Ishikawa (cell line): ENCODE results near the gene RRP36.

Experiments used
- CEBPB ChIP-seq: IDR thresholded peaks from 2 replicates; pipeline ENCODE4 v1.6.1; 2012
- CREB1 ChIP-seq: IDR thresholded peaks from 2 replicates; pipeline ENCODE4 v1.6.1; 2012; ENCODE audit warnings: low read depth
- EGR1 ChIP-seq: IDR thresholded peaks from 2 replicates; pipeline ENCODE4 v1.6.1; 2012
- EP300 ChIP-seq: IDR thresholded peaks from 2 replicates; pipeline ENCODE4 v1.6.1; 2012; ENCODE audit warnings: borderline replicate concordance
- FOXM1 ChIP-seq: IDR thresholded peaks from 2 replicates; pipeline ENCODE4 v1.6.1; 2012; ENCODE audit warnings: low read depth, borderline replicate concordance
- NFIC ChIP-seq: IDR thresholded peaks from 2 replicates; pipeline ENCODE4 v1.6.1; 2012
- RAD21 ChIP-seq: IDR thresholded peaks from 2 replicates; pipeline ENCODE4 v1.6.1; 2012; ENCODE audit warnings: low read depth
- TAF1 ChIP-seq: IDR thresholded peaks from 2 replicates; pipeline ENCODE4 v1.6.1; 2012; ENCODE audit warnings: low read depth, mild to moderate bottlenecking
- TCF12 ChIP-seq: IDR thresholded peaks from 2 replicates; pipeline ENCODE4 v1.6.1; 2012; ENCODE audit warnings: low read depth
- TEAD4 ChIP-seq: IDR thresholded peaks from 2 replicates; pipeline ENCODE4 v1.6.1; 2012
- YY1 ChIP-seq: IDR thresholded peaks from 2 replicates; pipeline ENCODE4 v1.6.1; 2012; ENCODE audit warnings: low read depth
- ZBTB7A ChIP-seq: IDR thresholded peaks from 2 replicates; pipeline ENCODE4 v1.6.1; 2012; ENCODE audit warnings: low read depth
- TF ChIP-seq, protein P1 (sequence below): IDR thresholded peaks from 2 replicates; pipeline ENCODE4 v1.6.1; 2012
- TF ChIP-seq, protein P2 (sequence below): IDR thresholded peaks from 2 replicates; pipeline ENCODE4 v1.6.1; 2012; ENCODE audit warnings: low read depth, mild to moderate bottlenecking
- TF ChIP-seq, protein P3 (sequence below): IDR thresholded peaks from 2 replicates; pipeline ENCODE4 v1.6.1; 2012

The RRP36 gene

DNA sequence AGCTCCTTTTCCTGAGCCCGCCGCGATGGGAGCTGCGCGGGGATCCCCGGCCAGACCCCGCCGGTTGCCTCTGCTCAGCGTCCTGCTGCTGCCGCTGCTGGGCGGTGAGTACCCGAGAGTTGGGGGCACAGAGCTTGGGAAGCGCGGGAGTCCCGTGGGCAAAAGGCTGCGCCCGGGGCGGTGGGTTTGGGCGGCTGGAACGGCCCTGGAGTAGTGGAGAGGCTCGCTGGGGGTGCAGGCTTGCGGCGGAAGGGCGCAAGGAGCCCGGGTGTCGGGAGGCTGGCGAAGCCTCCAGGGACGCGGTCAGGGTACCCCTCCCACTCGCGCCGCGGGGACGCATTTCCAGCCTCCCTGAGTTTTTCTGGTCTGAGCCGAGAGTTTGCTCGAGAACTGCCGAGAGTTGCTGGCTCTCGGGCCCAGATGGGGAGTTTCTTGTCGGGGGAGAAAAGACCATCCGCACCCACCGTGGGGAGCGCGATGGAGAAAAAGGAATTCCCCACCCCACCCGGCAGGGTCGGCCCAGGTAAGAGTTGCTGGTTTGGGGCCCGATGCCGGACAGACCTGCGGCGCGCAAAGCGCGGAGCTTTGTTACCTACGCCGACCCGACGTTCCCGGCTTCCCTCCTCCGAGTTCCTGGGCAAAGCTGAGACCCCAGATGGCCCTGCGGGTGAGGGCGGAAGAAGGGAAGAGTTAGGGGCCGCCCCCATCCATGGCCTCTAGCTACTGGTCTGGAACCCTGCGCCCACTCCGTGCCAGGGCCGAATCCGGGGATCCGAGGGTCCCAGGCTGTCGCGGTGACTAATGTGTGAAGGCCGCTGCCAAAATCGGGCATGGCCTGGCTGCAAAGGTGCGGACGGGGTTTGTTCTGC, 55.3 kb downstream of the RRP36 start:
- TF ChIP-seq, protein P1, sequence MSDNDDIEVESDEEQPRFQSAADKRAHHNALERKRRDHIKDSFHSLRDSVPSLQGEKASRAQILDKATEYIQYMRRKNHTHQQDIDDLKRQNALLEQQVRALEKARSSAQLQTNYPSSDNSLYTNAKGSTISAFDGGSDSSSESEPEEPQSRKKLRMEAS, result peak; percentile 53
- TF ChIP-seq NFIC (no peak), EP300 (no peak), FOXM1 (no peak), ZBTB7A (peak; percentile 68), CREB1 (no peak), EGR1 (no peak), RAD21 (peak; percentile 2; the same call in 1 of the 2 replicates), YY1 (no peak), TEAD4 (no peak), TAF1 (peak; percentile 48), TCF12 (no peak), CEBPB (no peak)
- TF ChIP-seq, protein P2, sequence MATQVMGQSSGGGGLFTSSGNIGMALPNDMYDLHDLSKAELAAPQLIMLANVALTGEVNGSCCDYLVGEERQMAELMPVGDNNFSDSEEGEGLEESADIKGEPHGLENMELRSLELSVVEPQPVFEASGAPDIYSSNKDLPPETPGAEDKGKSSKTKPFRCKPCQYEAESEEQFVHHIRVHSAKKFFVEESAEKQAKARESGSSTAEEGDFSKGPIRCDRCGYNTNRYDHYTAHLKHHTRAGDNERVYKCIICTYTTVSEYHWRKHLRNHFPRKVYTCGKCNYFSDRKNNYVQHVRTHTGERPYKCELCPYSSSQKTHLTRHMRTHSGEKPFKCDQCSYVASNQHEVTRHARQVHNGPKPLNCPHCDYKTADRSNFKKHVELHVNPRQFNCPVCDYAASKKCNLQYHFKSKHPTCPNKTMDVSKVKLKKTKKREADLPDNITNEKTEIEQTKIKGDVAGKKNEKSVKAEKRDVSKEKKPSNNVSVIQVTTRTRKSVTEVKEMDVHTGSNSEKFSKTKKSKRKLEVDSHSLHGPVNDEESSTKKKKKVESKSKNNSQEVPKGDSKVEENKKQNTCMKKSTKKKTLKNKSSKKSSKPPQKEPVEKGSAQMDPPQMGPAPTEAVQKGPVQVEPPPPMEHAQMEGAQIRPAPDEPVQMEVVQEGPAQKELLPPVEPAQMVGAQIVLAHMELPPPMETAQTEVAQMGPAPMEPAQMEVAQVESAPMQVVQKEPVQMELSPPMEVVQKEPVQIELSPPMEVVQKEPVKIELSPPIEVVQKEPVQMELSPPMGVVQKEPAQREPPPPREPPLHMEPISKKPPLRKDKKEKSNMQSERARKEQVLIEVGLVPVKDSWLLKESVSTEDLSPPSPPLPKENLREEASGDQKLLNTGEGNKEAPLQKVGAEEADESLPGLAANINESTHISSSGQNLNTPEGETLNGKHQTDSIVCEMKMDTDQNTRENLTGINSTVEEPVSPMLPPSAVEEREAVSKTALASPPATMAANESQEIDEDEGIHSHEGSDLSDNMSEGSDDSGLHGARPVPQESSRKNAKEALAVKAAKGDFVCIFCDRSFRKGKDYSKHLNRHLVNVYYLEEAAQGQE, result no peak
- TF ChIP-seq, protein P3, sequence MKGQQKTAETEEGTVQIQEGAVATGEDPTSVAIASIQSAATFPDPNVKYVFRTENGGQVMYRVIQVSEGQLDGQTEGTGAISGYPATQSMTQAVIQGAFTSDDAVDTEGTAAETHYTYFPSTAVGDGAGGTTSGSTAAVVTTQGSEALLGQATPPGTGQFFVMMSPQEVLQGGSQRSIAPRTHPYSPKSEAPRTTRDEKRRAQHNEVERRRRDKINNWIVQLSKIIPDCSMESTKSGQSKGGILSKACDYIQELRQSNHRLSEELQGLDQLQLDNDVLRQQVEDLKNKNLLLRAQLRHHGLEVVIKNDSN, result 0 out of 2 replicates have a peak, but pooled peaks have one; percentile 13

DNA sequence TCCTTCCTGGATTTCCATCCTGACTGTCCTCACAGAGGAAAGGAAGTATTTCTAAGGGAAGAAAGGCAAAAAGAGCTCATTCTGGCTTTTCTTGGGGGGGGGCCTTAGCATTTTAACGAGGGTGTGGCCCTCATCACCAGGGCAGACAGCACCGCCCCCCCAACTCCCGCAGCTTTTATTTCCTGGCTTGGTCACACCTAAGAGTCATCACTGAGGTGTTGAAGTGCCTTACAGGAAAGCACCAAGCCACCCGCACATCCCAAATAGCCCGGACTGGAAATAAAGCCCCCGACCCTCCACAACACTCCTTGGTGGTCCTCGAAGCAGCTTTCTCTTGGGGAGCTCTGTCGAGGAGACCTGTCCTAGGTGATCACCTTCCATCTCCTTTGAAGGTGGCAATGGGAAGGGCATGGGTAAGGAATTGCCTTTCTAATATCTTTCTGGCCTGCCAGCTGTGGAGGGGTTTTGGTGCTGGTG, 55.9 kb downstream of the RRP36 start:
- TF ChIP-seq EGR1 (no peak), TCF12 (no peak), YY1 (no peak), TAF1 (no peak), CEBPB (no peak), FOXM1 (no peak), CREB1 (no peak), TEAD4 (no peak), EP300 (no peak), ZBTB7A (no peak), RAD21 (no peak), NFIC (no peak)
- TF ChIP-seq, protein P3, result no peak
- TF ChIP-seq, protein P2, result no peak
- TF ChIP-seq, protein P1, result no peak

DNA sequence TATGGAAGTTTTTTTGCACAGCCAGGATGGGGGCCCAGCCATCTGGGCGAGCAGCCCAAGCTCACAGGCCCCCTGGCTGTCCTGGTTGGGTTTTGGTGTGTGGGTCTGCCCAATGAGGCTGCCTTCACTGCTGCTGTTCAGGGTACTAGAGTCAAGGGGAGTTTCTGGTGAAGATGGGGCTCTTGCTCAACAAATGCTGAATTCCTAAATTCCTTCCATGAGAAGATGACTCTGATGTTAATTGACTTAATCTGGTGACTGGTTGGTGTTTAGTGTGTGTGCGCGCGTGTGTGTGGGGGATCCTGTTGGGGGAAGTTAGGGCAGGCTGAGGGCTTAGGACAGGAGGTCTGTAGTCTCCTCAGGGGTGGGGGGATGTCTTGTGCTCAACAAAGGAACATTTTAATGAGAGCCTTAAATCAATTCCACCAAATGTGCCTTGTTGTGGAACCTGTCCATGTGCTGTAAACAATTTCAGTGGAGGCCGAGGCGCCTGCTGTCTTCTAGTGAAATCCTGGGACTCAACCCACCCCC, 56.6 kb downstream of the RRP36 start:
- no peak for TF ChIP-seq CEBPB
- TF ChIP-seq RAD21, result no peak
- TF ChIP-seq, protein P3, result no peak
- no peak for TF ChIP-seq TEAD4
- no peak for TF ChIP-seq TCF12
- TF ChIP-seq, protein P2, result no peak
- no peak for TF ChIP-seq CREB1
- TF ChIP-seq EGR1, result no peak
- no peak for TF ChIP-seq FOXM1
- TF ChIP-seq EP300, result no peak
- no peak for TF ChIP-seq TAF1
- TF ChIP-seq YY1, result no peak
- TF ChIP-seq ZBTB7A, result no peak
- TF ChIP-seq NFIC, result no peak
- TF ChIP-seq, protein P1, result no peak
